Measurements from ENCODE around the gene MARK1.

MARK1 gene

GRCh38 chr1:220527908-220528678, at the start of gene MARK1:
TSS of gene MARK1 (plus strand) at chr1:220528136. CDS start at chr1:220528823, 687 bp downstream.
- DNase-seq: peak; percentile 18

GRCh38 chr1:220483700-220484099, 44.2 kb upstream of the MARK1 start:
- no peak for DNase-seq

- no peak for DNase-seq
Observed at GRCh38 chr1:220484135-220484534, 43.8 kb upstream of the MARK1 start.

GRCh38 chr1:220485131-220485530, 42.8 kb upstream of the MARK1 start:
- DNase-seq: no peak

GRCh38 chr1:220485791-220486190, 42.1 kb upstream of the MARK1 start:
- no peak for DNase-seq

GRCh38 chr1:220487297-220487820, 40.6 kb upstream of the MARK1 start:
- peak; percentile 23 for DNase-seq

- DNase-seq: no peak
Observed at GRCh38 chr1:220491891-220492290, 36.0 kb upstream of the MARK1 start.

- DNase-seq: no peak
Observed at GRCh38 chr1:220497220-220497947, 30.6 kb upstream of the MARK1 start.

GRCh38 chr1:220498188-220498587, 29.7 kb upstream of the MARK1 start:
- DNase-seq: no peak

GRCh38 chr1:220500372-220500771, 27.6 kb upstream of the MARK1 start:
- no peak for DNase-seq

GRCh38 chr1:220504329-220504728, 23.6 kb upstream of the MARK1 start:
- no peak for DNase-seq

GRCh38 chr1:220507085-220507484, 20.9 kb upstream of the MARK1 start:
- DNase-seq: no peak

- DNase-seq: no peak
Observed at GRCh38 chr1:220511179-220511578, 16.8 kb upstream of the MARK1 start.

- DNase-seq: no peak
Observed at GRCh38 chr1:220511785-220512184, 16.2 kb upstream of the MARK1 start.

- DNase-seq: no peak
Observed at GRCh38 chr1:220513834-220514233, 14.1 kb upstream of the MARK1 start.

- no peak for DNase-seq
Observed at GRCh38 chr1:220514256-220514655, 13.7 kb upstream of the MARK1 start.

GRCh38 chr1:220516014-220516721, 11.8 kb upstream of the MARK1 start:
- DNase-seq: no peak

GRCh38 chr1:220516722-220517042, 11.3 kb upstream of the MARK1 start:
- no peak for DNase-seq

GRCh38 chr1:220521778-220522177, 6.2 kb upstream of the MARK1 start:
- no peak for DNase-seq

- DNase-seq: no peak
Observed at GRCh38 chr1:220526294-220526693, 1.6 kb upstream of the MARK1 start.

GRCh38 chr1:220527279-220527907, 543 bp upstream of the MARK1 start:
- peak; percentile 14 for DNase-seq

GRCh38 chr1:220528679-220529501, 954 bp downstream of the MARK1 start:
- DNase-seq: no peak
